ENCODE results near the gene ADAM21.
"Not testable (repeated sequence)": the region's sequence is repeated elsewhere in the genome, so short reads cannot be mapped to it uniquely, and the experiment has no call there.

Gene ADAM21

DNA sequence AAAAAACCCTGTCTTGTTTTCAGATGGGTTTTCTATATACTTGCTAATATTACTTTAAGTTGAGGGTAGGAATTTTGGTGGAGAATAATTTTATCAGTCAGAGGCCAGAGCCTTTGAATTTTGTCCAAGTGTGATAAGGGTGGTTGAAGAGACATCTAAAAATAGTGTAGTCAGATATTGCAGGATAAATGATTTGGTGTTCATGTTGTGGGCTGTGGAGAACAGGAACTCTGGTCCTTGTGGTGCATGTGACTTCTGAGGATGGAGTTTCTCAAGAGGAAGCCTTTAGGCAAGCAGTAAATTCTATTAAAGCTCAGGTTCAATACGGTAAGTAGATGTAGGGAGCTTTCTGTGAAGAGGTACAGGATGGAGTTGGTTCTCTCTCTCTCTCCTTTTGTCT is 2.8 kb downstream of the ADAM21 start:
- DNase-seq (ENCODE audit: low spot score) = no peak
- in situ Hi-C loops (cut with MboI; ENCODE audit: low pct_unique_long_range_greater_than_20kb, low sequenced_read_pairs, unreplicated experiment) = no loop called here
- TF ChIP-seq, protein P1, sequence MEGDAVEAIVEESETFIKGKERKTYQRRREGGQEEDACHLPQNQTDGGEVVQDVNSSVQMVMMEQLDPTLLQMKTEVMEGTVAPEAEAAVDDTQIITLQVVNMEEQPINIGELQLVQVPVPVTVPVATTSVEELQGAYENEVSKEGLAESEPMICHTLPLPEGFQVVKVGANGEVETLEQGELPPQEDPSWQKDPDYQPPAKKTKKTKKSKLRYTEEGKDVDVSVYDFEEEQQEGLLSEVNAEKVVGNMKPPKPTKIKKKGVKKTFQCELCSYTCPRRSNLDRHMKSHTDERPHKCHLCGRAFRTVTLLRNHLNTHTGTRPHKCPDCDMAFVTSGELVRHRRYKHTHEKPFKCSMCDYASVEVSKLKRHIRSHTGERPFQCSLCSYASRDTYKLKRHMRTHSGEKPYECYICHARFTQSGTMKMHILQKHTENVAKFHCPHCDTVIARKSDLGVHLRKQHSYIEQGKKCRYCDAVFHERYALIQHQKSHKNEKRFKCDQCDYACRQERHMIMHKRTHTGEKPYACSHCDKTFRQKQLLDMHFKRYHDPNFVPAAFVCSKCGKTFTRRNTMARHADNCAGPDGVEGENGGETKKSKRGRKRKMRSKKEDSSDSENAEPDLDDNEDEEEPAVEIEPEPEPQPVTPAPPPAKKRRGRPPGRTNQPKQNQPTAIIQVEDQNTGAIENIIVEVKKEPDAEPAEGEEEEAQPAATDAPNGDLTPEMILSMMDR (IDR thresholded peaks at IDR 0.05; ENCODE audit: extremely low read depth, insufficient read depth, missing control alignments) = no peak

GRCh38 chr14:70468731-70469130 is 16.8 kb downstream of the ADAM21 start:
- in situ Hi-C loops (cut with MboI; ENCODE audit: low pct_unique_long_range_greater_than_20kb, low sequenced_read_pairs, unreplicated experiment) = no loop called here
- TF ChIP-seq, protein P1 (IDR thresholded peaks at IDR 0.05; ENCODE audit: extremely low read depth, insufficient read depth, missing control alignments) = no peak
- no peak for DNase-seq (ENCODE audit: low spot score)

DNA sequence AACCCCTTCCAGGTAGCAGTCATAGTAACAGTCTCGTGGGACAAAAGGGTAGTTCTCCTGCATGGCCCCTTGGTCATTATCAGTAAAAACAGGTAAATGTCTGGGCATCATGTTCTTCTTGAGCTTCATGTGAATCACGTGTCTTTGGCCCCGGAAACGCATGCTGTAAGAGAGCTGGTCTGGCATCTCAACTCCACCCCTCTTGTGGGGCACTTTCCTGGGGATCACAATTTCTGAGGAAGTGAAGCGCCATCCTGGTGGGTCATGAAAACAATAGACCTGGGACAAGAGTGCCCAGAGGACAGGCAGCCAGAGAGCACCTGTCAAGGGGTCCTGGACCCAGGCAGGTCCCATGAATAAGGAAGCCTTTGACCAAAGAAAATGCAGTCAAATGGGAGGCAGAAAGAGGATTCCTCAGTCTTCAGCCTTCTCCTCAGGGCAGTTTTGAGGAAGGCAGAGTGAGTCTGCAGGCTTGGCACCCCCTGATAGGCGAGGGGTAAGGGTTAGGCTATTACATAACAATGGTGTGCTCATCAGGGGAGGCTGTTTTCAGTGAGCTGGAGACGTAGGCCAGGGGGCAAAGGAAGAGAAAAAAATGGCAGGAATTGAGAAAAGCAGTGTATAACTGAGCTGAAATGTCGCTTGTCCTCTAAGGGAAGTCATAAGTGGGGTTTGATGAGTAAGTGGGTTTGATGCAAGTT is 19.0 kb downstream of the ADAM21 start:
- in situ Hi-C loops (cut with MboI; ENCODE audit: low pct_unique_long_range_greater_than_20kb, low sequenced_read_pairs, unreplicated experiment); DNase-seq (ENCODE audit: low spot score): not testable (repeated sequence)

DNA sequence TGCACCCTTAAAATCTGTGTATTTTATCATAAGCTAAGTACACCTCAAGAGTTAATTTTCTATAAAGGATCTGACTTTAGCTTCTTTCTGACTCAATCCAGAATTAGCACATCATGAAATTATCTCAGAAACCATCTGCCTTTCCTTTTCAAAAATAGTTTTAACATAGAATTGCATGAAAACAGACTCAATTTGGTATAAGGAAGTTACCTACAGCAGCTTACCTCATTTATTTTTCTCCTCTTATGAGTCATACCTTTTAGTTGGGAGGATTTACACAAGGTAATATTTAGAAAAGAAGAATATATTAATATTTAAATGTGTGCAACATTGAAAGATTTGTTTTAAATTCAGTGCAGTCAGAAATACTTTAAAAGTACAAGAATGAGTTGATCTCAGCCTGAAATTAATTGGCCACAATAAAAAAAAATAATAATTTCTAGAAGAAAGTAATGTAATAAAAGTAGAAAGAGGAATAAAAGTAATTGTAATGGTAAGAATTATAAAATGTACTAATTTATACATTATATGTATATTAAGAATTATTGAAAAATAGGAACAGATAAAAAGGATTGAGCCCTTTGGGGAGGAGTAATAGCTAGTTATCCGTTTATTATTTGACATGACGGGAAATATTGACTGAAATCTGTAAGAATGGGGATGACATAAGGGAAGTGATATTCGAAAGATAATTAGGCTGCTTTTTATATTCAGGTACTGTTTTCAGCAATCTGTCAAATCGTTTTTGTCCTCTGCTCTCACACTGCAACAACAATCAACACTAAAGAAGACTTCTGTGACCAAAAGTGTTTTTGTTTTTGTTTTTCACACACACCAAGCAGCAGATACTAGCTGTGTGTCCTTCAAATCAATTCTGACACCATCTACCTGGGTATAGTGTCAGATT is 20.5 kb downstream of the ADAM21 start:
- in situ Hi-C loops (cut with MboI; ENCODE audit: low pct_unique_long_range_greater_than_20kb, low sequenced_read_pairs, unreplicated experiment) = no loop called here
- DNase-seq (ENCODE audit: low spot score) = peak; percentile 66

GRCh38 chr14:70473825-70474224 is 21.9 kb downstream of the ADAM21 start:
- TF ChIP-seq, protein P1 (IDR thresholded peaks at IDR 0.05; ENCODE audit: extremely low read depth, insufficient read depth, missing control alignments) = no peak
- DNase-seq (ENCODE audit: low spot score) = peak; percentile 48
- in situ Hi-C loops (cut with MboI; ENCODE audit: low pct_unique_long_range_greater_than_20kb, low sequenced_read_pairs, unreplicated experiment) = no loop called here

More for the DNA sequence above, 20.5 kb downstream of the ADAM21 start:
- TF ChIP-seq, protein P1 (IDR thresholded peaks at IDR 0.05; ENCODE audit: extremely low read depth, insufficient read depth, missing control alignments) = no peak

DNA sequence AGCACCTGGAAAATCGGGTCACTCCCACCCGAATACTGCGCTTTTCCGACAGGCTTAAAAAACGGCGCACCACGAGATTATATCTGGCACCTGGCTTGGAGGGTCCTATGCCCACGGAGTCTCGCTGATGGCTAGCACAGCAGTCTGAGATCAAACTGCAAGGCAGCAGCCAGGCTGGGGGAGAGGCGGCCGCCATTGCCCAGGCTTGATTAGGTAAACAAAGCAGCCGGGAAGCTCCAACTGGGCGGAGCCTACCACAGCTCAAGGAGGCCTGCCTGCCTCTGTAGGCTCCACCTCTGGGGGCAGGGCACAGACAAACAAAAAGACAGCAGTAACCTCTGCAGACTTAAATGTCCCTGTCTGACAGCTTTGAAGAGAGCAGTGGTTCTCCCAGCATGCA is 23.5 kb downstream of the ADAM21 start:
- in situ Hi-C loops (cut with MboI; ENCODE audit: low pct_unique_long_range_greater_than_20kb, low sequenced_read_pairs, unreplicated experiment); DNase-seq (ENCODE audit: low spot score): not testable (repeated sequence)

DNA sequence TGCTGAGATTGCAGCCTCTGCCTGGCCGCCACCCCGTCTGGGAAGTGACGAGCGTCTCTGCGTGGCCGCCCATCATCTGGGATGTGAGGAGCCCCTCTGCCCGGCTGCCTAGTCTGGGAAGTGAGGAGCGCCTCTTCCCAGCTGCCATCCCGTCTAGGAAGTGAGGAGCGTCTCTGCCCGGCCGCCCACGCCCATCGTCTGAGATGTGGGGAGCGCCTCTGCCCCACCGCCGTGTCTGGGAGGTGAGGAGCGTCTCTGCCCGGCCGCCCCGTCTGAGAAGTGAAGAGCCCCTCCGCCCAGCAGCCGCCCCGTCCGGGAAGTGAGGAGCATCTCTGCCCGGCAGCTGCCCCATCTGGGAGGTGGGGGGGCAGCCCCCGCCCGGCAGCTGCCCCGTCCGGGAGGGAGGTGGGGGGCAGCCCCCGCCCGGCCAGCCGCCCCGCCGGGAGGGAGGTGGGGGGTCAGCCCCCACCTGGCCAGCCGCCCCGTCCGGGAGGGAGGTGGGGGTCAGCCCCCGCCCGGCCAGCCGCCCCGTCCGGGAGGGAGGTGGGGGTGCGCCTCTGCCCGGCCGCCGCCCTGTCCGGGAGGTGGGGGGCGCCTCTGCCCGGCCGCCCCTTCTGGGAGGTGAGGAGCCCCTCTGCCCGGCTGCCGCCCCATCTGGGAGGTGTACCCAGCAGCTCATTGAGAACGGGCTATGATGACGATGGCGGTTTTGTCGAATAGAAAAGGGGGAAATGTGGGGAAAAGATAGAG is 25.6 kb downstream of the ADAM21 start:
- in situ Hi-C loops (cut with MboI; ENCODE audit: low pct_unique_long_range_greater_than_20kb, low sequenced_read_pairs, unreplicated experiment); DNase-seq (ENCODE audit: low spot score): not testable (repeated sequence)
